ENCODE data around the gene MYH3. TPM values are rescaled to one million over a fixed set of nuclear protein-coding genes. Genes with fewer than 3 reads are reported as not detected.

MYH3 gene
- total RNA-seq, 6 experiments from 2014 or later = 0.68 to 2.6 (median 1.2) TPM

GRCh38 chr17:10613775-10614513 is 43.2 kb downstream of the MYH3 start:
- TF ChIP-seq, protein P1, sequence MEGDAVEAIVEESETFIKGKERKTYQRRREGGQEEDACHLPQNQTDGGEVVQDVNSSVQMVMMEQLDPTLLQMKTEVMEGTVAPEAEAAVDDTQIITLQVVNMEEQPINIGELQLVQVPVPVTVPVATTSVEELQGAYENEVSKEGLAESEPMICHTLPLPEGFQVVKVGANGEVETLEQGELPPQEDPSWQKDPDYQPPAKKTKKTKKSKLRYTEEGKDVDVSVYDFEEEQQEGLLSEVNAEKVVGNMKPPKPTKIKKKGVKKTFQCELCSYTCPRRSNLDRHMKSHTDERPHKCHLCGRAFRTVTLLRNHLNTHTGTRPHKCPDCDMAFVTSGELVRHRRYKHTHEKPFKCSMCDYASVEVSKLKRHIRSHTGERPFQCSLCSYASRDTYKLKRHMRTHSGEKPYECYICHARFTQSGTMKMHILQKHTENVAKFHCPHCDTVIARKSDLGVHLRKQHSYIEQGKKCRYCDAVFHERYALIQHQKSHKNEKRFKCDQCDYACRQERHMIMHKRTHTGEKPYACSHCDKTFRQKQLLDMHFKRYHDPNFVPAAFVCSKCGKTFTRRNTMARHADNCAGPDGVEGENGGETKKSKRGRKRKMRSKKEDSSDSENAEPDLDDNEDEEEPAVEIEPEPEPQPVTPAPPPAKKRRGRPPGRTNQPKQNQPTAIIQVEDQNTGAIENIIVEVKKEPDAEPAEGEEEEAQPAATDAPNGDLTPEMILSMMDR (IDR thresholded peaks at IDR 0.05) = no peak
- no peak for TF ChIP-seq POLR2A (IDR thresholded peaks at IDR 0.05)
- no peak overlapping the region for H3K27ac ChIP-seq
- H3K9me3 ChIP-seq = no peaks in the 10 kb centered on the region
- 52% methylated on average over 11 of the region's 16 CpGs for WGBS (ENCODE audit: insufficient coverage, low coverage, low lambda C conversion rate, missing lambda C conversion rate)
- ATAC-seq (no peak), DNase-seq (no peak)
- no peaks in the 10 kb centered on the region for H3K27me3 ChIP-seq
- no peak overlapping the region for H3K4me3 ChIP-seq
- intact Hi-C loops (cut with DNase I) = loop anchor here in 1 of 2 donors (10.0 kb wide), 1 partner anchor 289 kb away; no protein-coding TSS in a partner anchor
- H3K4me1 ChIP-seq = no peaks in the 10 kb centered on the region
- H3K36me3 ChIP-seq = no peaks in the 10 kb centered on the region

GRCh38 chr17:10612957-10613744 is 44.0 kb downstream of the MYH3 start:
- TF ChIP-seq, protein P1 (IDR thresholded peaks at IDR 0.05) = no peak
- no peak for TF ChIP-seq POLR2A (IDR thresholded peaks at IDR 0.05)
- Histone ChIP-seq H3K9me3 (no peaks in the 10 kb centered on the region), H3K4me1 (no peaks in the 10 kb centered on the region), H3K27me3 (no peaks in the 10 kb centered on the region), H3K4me3 (no peak overlapping the region), H3K36me3 (no peaks in the 10 kb centered on the region), H3K27ac (no peak overlapping the region)
- DNase-seq = no peak
- intact Hi-C loops (cut with DNase I) = loop anchor here in 1 of 2 donors (10.0 kb wide), 1 partner anchor 288 kb away; no protein-coding TSS in a partner anchor
- WGBS (ENCODE audit: insufficient coverage, low coverage, low lambda C conversion rate, missing lambda C conversion rate) = 48% methylated on average over 4 of the region's 6 CpGs
- no peak for ATAC-seq

GRCh38 chr17:10610884-10611283 is 46.2 kb downstream of the MYH3 start:
- 56% methylated on average over 8 of the region's 8 CpGs for WGBS (ENCODE audit: insufficient coverage, low coverage, low lambda C conversion rate, missing lambda C conversion rate)
- Histone ChIP-seq H3K27me3 (no peaks in the 10 kb centered on the region), H3K9me3 (no peaks in the 10 kb centered on the region), H3K36me3 (no peaks in the 10 kb centered on the region), H3K4me1 (no peaks in the 10 kb centered on the region), H3K27ac (no peak overlapping the region), H3K4me3 (no peak overlapping the region)
- TF ChIP-seq, protein P1 (IDR thresholded peaks at IDR 0.05) = no peak
- TF ChIP-seq POLR2A (IDR thresholded peaks at IDR 0.05) = no peak
- intact Hi-C loops (cut with DNase I) = loop anchor here in 1 of 2 donors (10.0 kb wide), 1 partner anchor 286 kb away; no protein-coding TSS in a partner anchor
- DNase-seq = no peak
- ATAC-seq = no peak

GRCh38 chr17:10608244-10608643 is 48.9 kb downstream of the MYH3 start:
- DNase-seq = no peak
- TF ChIP-seq POLR2A (IDR thresholded peaks at IDR 0.05) = no peak
- TF ChIP-seq, protein P1 (IDR thresholded peaks at IDR 0.05) = no peak
- intact Hi-C loops (cut with DNase I) = no loop called here
- Histone ChIP-seq H3K4me1 (no peaks in the 10 kb centered on the region), H3K27me3 (no peaks in the 10 kb centered on the region), H3K27ac (no peak overlapping the region), H3K9me3 (no peaks in the 10 kb centered on the region), H3K4me3 (no peak overlapping the region), H3K36me3 (no peaks in the 10 kb centered on the region)
- no peak for ATAC-seq
- 67% methylated on average over 5 of the region's 5 CpGs for WGBS (ENCODE audit: insufficient coverage, low coverage, low lambda C conversion rate, missing lambda C conversion rate)

Data from right lobe of liver (tissue), 6 donors.